Uterus (tissue), 2 donors: ENCODE measurements around the gene LRRC7.

ENCODE experiments used
- POLR2A ChIP-seq, 2 donors: fragments of 450-650 bp; IDR thresholded peaks; one replicate each; pipeline ENCODE4 v1.6.1; 2016; ENCODE audit warnings: antibody characterized with exemption in 2 of 2, mild to moderate bottlenecking in 1 of 2, moderate library complexity in 1 of 2
- TF ChIP-seq, protein P1 (sequence below), 4 experiments: fragments of 200-600 bp in 2 of 4; fragments of 450-650 bp in 2 of 4; sonication (generic) in 2 of 4; IDR thresholded peaks; one replicate each; pipeline ENCODE4 v1.5.1; 2016 to 2019; ENCODE audit warnings: antibody characterized with exemption in 4 of 4, mild to moderate bottlenecking in 2 of 4, moderate library complexity in 1 of 4

DNA sequence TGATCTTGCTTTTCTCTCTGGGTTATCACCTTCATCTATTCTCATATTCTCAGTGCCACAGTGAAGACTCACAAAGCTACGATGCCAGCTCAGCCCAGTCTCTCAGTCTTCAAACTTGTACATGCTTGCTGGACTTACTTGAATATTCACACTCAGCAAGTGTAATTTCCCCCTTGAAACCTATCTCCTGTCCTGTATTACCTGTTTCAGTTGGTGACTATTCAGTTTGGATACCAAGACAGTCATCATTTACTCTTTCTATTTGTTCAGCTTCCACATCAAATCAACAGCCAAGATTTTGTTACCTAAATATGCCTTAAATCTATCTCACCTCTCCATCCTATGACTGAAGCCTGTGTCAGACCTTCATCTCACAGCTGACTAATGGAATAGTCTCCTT, 209.7 kb downstream of the LRRC7 start:
- TF ChIP-seq, protein P1, sequence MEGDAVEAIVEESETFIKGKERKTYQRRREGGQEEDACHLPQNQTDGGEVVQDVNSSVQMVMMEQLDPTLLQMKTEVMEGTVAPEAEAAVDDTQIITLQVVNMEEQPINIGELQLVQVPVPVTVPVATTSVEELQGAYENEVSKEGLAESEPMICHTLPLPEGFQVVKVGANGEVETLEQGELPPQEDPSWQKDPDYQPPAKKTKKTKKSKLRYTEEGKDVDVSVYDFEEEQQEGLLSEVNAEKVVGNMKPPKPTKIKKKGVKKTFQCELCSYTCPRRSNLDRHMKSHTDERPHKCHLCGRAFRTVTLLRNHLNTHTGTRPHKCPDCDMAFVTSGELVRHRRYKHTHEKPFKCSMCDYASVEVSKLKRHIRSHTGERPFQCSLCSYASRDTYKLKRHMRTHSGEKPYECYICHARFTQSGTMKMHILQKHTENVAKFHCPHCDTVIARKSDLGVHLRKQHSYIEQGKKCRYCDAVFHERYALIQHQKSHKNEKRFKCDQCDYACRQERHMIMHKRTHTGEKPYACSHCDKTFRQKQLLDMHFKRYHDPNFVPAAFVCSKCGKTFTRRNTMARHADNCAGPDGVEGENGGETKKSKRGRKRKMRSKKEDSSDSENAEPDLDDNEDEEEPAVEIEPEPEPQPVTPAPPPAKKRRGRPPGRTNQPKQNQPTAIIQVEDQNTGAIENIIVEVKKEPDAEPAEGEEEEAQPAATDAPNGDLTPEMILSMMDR (IDR thresholded peaks at IDR 0.05) = no peak
- no peak for TF ChIP-seq POLR2A (IDR thresholded peaks at IDR 0.05)
